Nephron progenitor cell (in vitro differentiated cells): ENCODE data around the gene ASTN2.

Experiments used
- DNase-seq: peaks from one replicate; pipeline ENCODE4 v3.0.0; 2021
- H3K27ac Mint-ChIP-seq: 2 replicates; pipeline ENCODE4 v1.8.0; 2021; ENCODE audit warnings: mild to moderate bottlenecking, moderate library complexity, mixed read lengths
- H3K27me3 Mint-ChIP-seq: 2 replicates; pipeline ENCODE4 v1.8.0; 2021; ENCODE audit warnings: mild to moderate bottlenecking, low read depth, mixed read lengths; ENCODE audit not compliant: poor library complexity
- H3K36me3 Mint-ChIP-seq: 2 replicates; pipeline ENCODE4 v1.8.0; 2021; ENCODE audit warnings: low read depth, mixed read lengths
- H3K4me1 Mint-ChIP-seq: 2 replicates; pipeline ENCODE4 v1.8.0; 2021; ENCODE audit warnings: mixed read lengths
- H3K4me3 Mint-ChIP-seq: 2 replicates; pipeline ENCODE4 v1.8.0; 2021; ENCODE audit warnings: mild to moderate bottlenecking, moderate library complexity, mixed read lengths
- H3K9me3 Mint-ChIP-seq: 2 replicates; pipeline ENCODE4 v1.8.0; 2021; ENCODE audit warnings: mild to moderate bottlenecking, moderate library complexity, mixed read lengths
- TF ChIP-seq, protein P1 (sequence below): fragments of 200-600 bp; sonication (generic); IDR thresholded peaks from 2 replicates; pipeline ENCODE4 v1.5.0; 2021; ENCODE audit warnings: antibody characterized with exemption

Gene ASTN2

DNA sequence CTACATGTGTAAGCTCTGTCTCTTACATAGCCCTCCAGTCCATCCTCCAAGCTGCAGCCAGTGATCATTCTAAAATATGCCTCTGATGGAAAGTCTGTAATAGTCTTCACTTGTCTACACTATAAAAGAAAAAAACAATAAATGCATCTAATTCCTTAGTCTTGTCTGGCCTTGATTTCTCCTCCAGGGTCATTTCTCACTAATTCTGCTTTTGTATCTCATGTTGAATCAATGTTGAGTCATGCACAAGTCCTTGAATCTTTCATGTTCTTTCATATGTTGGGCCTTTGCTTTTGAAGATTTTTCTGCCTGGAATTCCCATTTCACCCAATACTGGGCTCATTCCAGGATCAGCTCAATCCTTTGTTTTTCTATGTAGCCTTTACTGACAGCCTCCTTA lies 848.9 kb downstream of the ASTN2 start:
- Mint-ChIP-seq H3K36me3 (no peaks in the 10 kb centered on the region), H3K27ac (no peak overlapping the region), H3K4me3 (no peak overlapping the region), H3K4me1 (no peaks in the 10 kb centered on the region), H3K27me3 (peaks cover 2% of the 10 kb centered on the region), H3K9me3 (peaks cover 4% of the 10 kb centered on the region)
- TF ChIP-seq, protein P1, sequence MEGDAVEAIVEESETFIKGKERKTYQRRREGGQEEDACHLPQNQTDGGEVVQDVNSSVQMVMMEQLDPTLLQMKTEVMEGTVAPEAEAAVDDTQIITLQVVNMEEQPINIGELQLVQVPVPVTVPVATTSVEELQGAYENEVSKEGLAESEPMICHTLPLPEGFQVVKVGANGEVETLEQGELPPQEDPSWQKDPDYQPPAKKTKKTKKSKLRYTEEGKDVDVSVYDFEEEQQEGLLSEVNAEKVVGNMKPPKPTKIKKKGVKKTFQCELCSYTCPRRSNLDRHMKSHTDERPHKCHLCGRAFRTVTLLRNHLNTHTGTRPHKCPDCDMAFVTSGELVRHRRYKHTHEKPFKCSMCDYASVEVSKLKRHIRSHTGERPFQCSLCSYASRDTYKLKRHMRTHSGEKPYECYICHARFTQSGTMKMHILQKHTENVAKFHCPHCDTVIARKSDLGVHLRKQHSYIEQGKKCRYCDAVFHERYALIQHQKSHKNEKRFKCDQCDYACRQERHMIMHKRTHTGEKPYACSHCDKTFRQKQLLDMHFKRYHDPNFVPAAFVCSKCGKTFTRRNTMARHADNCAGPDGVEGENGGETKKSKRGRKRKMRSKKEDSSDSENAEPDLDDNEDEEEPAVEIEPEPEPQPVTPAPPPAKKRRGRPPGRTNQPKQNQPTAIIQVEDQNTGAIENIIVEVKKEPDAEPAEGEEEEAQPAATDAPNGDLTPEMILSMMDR, result no peak
- DNase-seq, result no peak

DNA sequence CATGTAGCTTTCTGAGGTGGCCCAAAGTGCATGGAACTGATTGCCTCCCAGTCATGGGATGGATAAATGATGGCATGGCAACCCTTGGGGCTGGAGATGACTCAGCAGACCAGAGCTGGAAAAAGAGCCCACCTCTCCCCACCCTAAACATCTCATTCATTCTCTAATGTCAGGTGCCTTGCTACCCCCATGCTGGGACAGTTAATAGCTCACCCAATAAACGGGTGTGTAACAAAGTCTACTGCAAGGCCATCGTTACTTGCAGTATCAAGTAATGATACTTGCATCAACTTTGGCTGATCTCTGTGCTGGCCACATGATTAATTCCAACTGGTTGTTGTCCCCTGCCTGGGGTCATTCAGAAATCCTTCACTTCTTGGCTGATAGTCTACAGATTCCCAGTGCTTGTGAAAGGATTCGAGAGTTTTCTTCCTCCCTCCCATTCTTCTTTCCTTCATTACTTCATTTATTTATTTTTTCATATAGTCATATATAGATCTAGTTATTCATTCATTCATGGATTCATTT lies 850.5 kb downstream of the ASTN2 start:
- H3K4me3 Mint-ChIP-seq, result no peak overlapping the region
- DNase-seq, result no peak
- peaks cover 4% of the 10 kb centered on the region for H3K9me3 Mint-ChIP-seq
- no peak overlapping the region for H3K27ac Mint-ChIP-seq
- H3K27me3 Mint-ChIP-seq, result peaks cover 2% of the 10 kb centered on the region
- no peaks in the 10 kb centered on the region for H3K36me3 Mint-ChIP-seq
- H3K4me1 Mint-ChIP-seq, result no peaks in the 10 kb centered on the region
- TF ChIP-seq, protein P1, result no peak

DNA sequence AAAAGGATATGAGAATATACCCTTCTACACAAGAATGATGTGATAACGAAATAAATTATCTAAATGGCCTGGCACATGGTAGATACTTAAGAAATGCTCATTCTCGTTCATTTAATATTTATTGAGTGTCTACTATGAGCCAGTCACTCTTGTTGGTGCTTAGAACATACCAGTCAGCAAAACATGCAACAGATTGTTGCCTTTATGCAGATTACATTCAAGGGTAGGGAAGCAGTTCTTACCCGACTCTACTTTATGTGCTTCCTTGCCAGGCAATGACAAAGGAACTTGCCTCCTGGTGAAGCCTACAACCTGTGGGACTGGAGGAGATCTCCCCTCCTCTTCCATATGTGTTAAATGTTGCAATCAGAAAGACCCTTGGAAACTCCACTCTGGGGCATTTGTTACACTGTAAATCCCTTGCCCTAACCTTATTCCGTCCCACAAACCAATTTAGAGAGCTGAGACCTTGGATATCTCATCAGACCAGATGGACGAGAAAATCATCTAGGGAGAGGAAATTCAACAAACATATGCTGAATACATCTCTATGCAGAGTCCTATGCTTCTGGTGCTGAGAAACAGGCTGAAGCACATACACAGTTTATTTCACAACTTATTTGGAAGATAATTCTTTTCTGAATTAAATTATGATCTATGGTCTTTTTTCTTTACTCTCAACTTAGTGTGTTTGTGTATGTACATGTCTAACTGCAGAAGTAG lies 855.9 kb downstream of the ASTN2 start:
- no peak for DNase-seq
- H3K27ac Mint-ChIP-seq, result no peak overlapping the region
- H3K9me3 Mint-ChIP-seq, result no peaks in the 10 kb centered on the region
- no peaks in the 10 kb centered on the region for H3K36me3 Mint-ChIP-seq
- peaks cover 6% of the 10 kb centered on the region for H3K4me1 Mint-ChIP-seq
- TF ChIP-seq, protein P1, result no peak
- no peak overlapping the region for H3K4me3 Mint-ChIP-seq
- peaks cover 4% of the 10 kb centered on the region for H3K27me3 Mint-ChIP-seq

DNA sequence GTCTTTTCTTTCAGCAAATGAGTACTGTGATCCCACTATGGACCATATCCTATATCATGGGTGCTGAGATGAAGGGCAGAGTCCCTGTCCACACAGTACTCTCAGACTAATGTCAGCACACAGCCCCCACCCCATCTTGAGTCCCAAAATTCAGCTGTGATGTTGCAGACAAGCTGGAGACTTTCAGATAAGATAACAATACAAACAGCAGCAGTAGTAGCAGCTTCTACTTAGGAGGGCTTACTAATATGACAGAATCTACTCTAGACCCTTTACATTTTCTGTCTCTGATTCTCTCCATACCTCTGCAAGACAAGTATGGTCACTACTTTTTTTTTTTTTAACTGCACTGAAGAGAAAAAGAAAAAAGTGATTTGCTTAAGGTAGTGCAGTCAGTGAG lies 856.8 kb downstream of the ASTN2 start:
- no peak for DNase-seq
- Mint-ChIP-seq H3K9me3 (no peaks in the 10 kb centered on the region), H3K36me3 (no peaks in the 10 kb centered on the region), H3K4me1 (peaks cover 6% of the 10 kb centered on the region), H3K27me3 (peaks cover 4% of the 10 kb centered on the region), H3K27ac (no peak overlapping the region), H3K4me3 (no peak overlapping the region)
- TF ChIP-seq, protein P1, result no peak

DNA sequence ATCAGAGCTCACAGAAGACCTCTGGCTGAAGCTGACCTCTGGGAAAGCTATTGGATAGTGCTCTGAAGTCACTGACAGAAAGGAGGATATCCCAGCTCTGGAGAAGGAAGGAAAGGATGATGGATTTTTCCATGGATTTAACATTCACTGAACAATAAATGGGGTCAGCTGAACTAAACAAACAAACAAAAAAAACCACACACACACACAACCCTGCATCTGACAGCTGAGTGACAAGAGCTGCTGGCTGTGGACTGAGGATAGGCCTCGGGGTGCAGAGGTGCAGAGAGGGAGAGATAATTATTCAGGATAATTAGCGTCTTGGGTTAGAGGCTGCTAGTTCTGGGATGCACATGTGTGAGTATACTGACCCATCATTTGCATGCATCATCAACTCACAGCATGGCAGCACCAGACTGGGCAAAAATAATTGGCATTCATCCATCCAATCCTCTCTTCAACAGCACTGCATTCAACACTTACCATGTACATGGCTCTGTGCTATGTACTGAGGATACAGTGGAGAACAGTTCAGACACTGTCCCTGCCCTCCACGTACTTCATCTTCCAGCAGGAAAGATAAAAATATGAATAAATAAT lies 859.2 kb downstream of the ASTN2 start:
- Mint-ChIP-seq H3K4me3 (no peak overlapping the region), H3K4me1 (peaks cover 6% of the 10 kb centered on the region), H3K27ac (no peak overlapping the region), H3K36me3 (no peaks in the 10 kb centered on the region), H3K9me3 (no peaks in the 10 kb centered on the region), H3K27me3 (peaks cover 4% of the 10 kb centered on the region)
- DNase-seq, result no peak
- TF ChIP-seq, protein P1, result no peak
